HepG2 (cell line): ENCODE data around the gene HNRNPA1L2.
"Not testable (repeated sequence)": the region's sequence is repeated elsewhere in the genome, so short reads cannot be mapped to it uniquely, and the experiment has no call there.

Experiments
- EZH2 ChIP-seq: conservative IDR thresholded peaks from 2 replicates; pipeline ENCODE4 v1.6.1; 2012; ENCODE audit warnings: mild to moderate bottlenecking, low read depth, low read length, moderate library complexity
- JUNB ChIP-seq: sonication (generic); formaldehyde crosslinking; IDR thresholded peaks from 2 replicates; pipeline ENCODE4 v1.8.0; 2022; ENCODE audit warnings: missing genetic modification reagents, mild to moderate bottlenecking, borderline replicate concordance
- PRPF4 ChIP-seq: fragments of 200-400 bp; formaldehyde crosslinking; IDR thresholded peaks from 2 replicates; pipeline ENCODE4 v1.6.1; 2016; ENCODE audit warnings: low read length, low read depth; ENCODE audit not compliant: poor library complexity, severe bottlenecking
- ZSCAN21 ChIP-seq: sonication (generic); formaldehyde crosslinking; IDR thresholded peaks from 2 replicates; pipeline ENCODE4 v1.8.0; 2022; ENCODE audit warnings: mild to moderate bottlenecking, missing genetic modification reagents, moderate library complexity, borderline replicate concordance
- TF ChIP-seq, protein P1 (sequence below): sonication (generic); formaldehyde crosslinking; IDR thresholded peaks from 2 replicates; pipeline ENCODE4 v1.8.0; 2022; ENCODE audit warnings: low read depth, missing genetic modification reagents
- TF ChIP-seq, protein P2 (sequence below): sonication (generic); formaldehyde crosslinking; IDR thresholded peaks from 2 replicates; pipeline ENCODE4 v1.5.0; 2020; ENCODE audit warnings: mild to moderate bottlenecking, missing genetic modification reagents, moderate library complexity

GRCh38 chr13:52685806-52686205 is 43.6 kb downstream of the HNRNPA1L2 start:
- not testable (repeated sequence) for TF ChIP-seq PRPF4; JUNB (CRISPR knock-in tag); ZSCAN21 (CRISPR knock-in tag); EZH2
- TF ChIP-seq, protein P1, sequence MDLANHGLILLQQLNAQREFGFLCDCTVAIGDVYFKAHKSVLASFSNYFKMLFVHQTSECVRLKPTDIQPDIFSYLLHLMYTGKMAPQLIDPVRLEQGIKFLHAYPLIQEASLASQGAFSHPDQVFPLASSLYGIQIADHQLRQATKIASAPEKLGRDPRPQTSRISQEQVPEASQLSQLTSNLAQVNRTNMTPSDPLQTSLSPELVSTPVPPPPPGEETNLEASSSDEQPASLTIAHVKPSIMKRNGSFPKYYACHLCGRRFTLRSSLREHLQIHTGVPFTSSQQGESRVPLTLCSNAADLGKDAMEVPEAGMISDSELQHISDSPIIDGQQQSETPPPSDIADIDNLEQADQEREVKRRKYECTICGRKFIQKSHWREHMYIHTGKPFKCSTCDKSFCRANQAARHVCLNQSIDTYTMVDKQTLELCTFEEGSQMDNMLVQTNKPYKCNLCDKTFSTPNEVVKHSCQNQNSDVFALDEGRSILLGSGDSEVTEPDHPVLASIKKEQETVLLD: not testable (repeated sequence)
- TF ChIP-seq, protein P2, sequence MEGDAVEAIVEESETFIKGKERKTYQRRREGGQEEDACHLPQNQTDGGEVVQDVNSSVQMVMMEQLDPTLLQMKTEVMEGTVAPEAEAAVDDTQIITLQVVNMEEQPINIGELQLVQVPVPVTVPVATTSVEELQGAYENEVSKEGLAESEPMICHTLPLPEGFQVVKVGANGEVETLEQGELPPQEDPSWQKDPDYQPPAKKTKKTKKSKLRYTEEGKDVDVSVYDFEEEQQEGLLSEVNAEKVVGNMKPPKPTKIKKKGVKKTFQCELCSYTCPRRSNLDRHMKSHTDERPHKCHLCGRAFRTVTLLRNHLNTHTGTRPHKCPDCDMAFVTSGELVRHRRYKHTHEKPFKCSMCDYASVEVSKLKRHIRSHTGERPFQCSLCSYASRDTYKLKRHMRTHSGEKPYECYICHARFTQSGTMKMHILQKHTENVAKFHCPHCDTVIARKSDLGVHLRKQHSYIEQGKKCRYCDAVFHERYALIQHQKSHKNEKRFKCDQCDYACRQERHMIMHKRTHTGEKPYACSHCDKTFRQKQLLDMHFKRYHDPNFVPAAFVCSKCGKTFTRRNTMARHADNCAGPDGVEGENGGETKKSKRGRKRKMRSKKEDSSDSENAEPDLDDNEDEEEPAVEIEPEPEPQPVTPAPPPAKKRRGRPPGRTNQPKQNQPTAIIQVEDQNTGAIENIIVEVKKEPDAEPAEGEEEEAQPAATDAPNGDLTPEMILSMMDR (CRISPR knock-in tag): not testable (repeated sequence)
